IMR-90 (cell line): ENCODE measurements around the gene LAMA3. TPM values are rescaled to one million over a fixed set of nuclear protein-coding genes. Genes with fewer than 3 reads are reported as not detected.

Source experiments
- ATAC-seq: fragments of 200-7000 bp; cut with Tn5 transposase; 2 replicates; pipeline ENCODE4 v1.9.1; 2020; ENCODE audit warnings: low read depth, mild to moderate bottlenecking, moderate library complexity
- BruUV-seq: library from RNA; stranded (reverse); fragments of 400-500 nt; replicated peaks from 2 replicates; lab custom pipeline; 2021; lab: Mats Ljungman, UMichigan
- CTCF ChIA-PET: fragments of 300-600 bp; formaldehyde crosslinking; extraction: SDS; loops from one replicate; lab custom pipeline; 2021; ENCODE audit warnings: antibody characterized with exemption; lab: Yijun Ruan, JAX
- POLR2A ChIA-PET: fragments of 300-600 bp; sonication (Branson Sonifier 250); formaldehyde crosslinking; loops from one replicate; lab custom pipeline; 2022; ENCODE audit warnings: antibody characterized with exemption; ENCODE audit not compliant: unreplicated experiment; lab: Charles Lee
- DNase-seq: peaks from one replicate; pipeline ENCODE4 v3.0.0; 2013
- H2AFZ ChIP-seq: replicated peaks from 2 replicates; pipeline ENCODE3; 2013; ENCODE audit warnings: low read length, mild to moderate bottlenecking; ENCODE audit not compliant: poor library complexity
- H2AK5ac ChIP-seq: 2 replicates; pipeline ENCODE4 v1.6.1; 2013; ENCODE audit warnings: low read depth, low read length, inconsistent platforms
- H2AK9ac ChIP-seq: replicated peaks from 2 replicates; pipeline ENCODE3; 2013; ENCODE audit warnings: mild to moderate bottlenecking, low read depth, low read length, moderate library complexity; ENCODE audit not compliant: poor library complexity
- H2BK120ac ChIP-seq: 2 replicates; pipeline ENCODE4 v1.6.1; 2013; ENCODE audit warnings: low read depth, low read length, inconsistent platforms
- H2BK15ac ChIP-seq: 3 replicates; pipeline ENCODE4 v1.6.1; 2013; ENCODE audit warnings: low read depth, low read length, inconsistent platforms
- H2BK20ac ChIP-seq: 2 replicates; pipeline ENCODE4 v1.6.1; 2013; ENCODE audit warnings: low read depth, mild to moderate bottlenecking, inconsistent platforms, low read length, moderate library complexity
- H2BK5ac ChIP-seq: 2 replicates; pipeline ENCODE4 v1.6.1; 2013; ENCODE audit warnings: mild to moderate bottlenecking, low read depth, low read length, inconsistent platforms; ENCODE audit not compliant: poor library complexity, severe bottlenecking
- H3K14ac ChIP-seq: replicated peaks from 2 replicates; pipeline ENCODE4 v1.6.1; 2013; ENCODE audit warnings: low read depth, low read length, inconsistent platforms
- H3K18ac ChIP-seq: 2 replicates; pipeline ENCODE4 v1.6.1; 2013; ENCODE audit warnings: low read depth, low read length, control low read depth
- H3K23ac ChIP-seq: 2 replicates; pipeline ENCODE4 v1.6.1; 2013; ENCODE audit warnings: low read depth, low read length, inconsistent platforms
- H3K27ac ChIP-seq: 2 replicates; pipeline ENCODE4 v1.5.1; 2013; ENCODE audit warnings: mild to moderate bottlenecking, control low read depth, low read length; ENCODE audit not compliant: insufficient read depth
- H3K27me3 ChIP-seq: 2 replicates; pipeline ENCODE4 v1.6.1; 2013; ENCODE audit warnings: low read length; ENCODE audit not compliant: control insufficient read depth, insufficient read depth
- H3K36me3 ChIP-seq: 2 replicates; pipeline ENCODE4 v1.6.1; 2013; ENCODE audit warnings: low read length, mixed read lengths; ENCODE audit not compliant: control insufficient read depth, insufficient read depth
- H3K4ac ChIP-seq: 2 replicates; pipeline ENCODE4 v1.6.1; 2013; ENCODE audit warnings: low read depth, low read length, inconsistent platforms
- H3K4me1 ChIP-seq: 2 replicates; pipeline ENCODE4 v1.6.1; 2013; ENCODE audit warnings: low read length, mixed read lengths; ENCODE audit not compliant: control insufficient read depth, insufficient read depth
- H3K4me2 ChIP-seq: 2 replicates; pipeline ENCODE4 v1.6.1; 2013; ENCODE audit warnings: low read depth, mild to moderate bottlenecking, control low read depth, low read length, moderate library complexity
- H3K4me3 ChIP-seq: 2 replicates; pipeline ENCODE4 v1.5.1; 2013; ENCODE audit warnings: low read depth, mild to moderate bottlenecking, control low read depth, low read length, moderate library complexity; ENCODE audit not compliant: insufficient read depth
- H3K56ac ChIP-seq: 2 replicates; pipeline ENCODE4 v1.6.1; 2013; ENCODE audit warnings: low read length, inconsistent platforms; ENCODE audit not compliant: insufficient read depth; ENCODE audit errors: extremely low read depth
- H3K79me1 ChIP-seq, 2 experiments: 2 replicates each; pipeline ENCODE4 v1.6.1; 2013; ENCODE audit warnings: low read length in 2 of 2, inconsistent platforms in 1 of 2, low read depth in 1 of 2
- H3K9ac ChIP-seq: 2 replicates; pipeline ENCODE4 v1.6.1; 2013; ENCODE audit warnings: low read depth, low read length, control low read depth
- H3K9me1 ChIP-seq: 2 replicates; pipeline ENCODE4 v1.6.1; 2013; ENCODE audit warnings: low read length, inconsistent platforms; ENCODE audit not compliant: insufficient read depth
- H3K9me3 ChIP-seq: 2 replicates; pipeline ENCODE4 v1.6.1; 2013; ENCODE audit warnings: low read length; ENCODE audit not compliant: control insufficient read depth, insufficient read depth
- H4K20me1 ChIP-seq: 2 replicates; pipeline ENCODE4 v1.6.1; 2013; ENCODE audit warnings: low read length, inconsistent platforms; ENCODE audit not compliant: insufficient read depth
- H4K5ac ChIP-seq: 2 replicates; pipeline ENCODE4 v1.6.1; 2013; ENCODE audit warnings: mild to moderate bottlenecking, low read depth, low read length, control low read depth
- H4K8ac ChIP-seq, 2 experiments: 2 replicates each; pipeline ENCODE4 v1.6.1; 2013; ENCODE audit warnings: low read depth in 2 of 2, low read length in 2 of 2, control low read depth in 1 of 2, inconsistent platforms in 1 of 2
- H4K91ac ChIP-seq: 2 replicates; pipeline ENCODE4 v1.6.1; 2013; ENCODE audit warnings: low read depth, low read length, inconsistent platforms; ENCODE audit not compliant: insufficient read depth
- CTCF ChIP-seq: conservative IDR thresholded peaks from 2 replicates; pipeline ENCODE4 v1.5.1; 2012; ENCODE audit warnings: mild to moderate bottlenecking, low read depth, low read length, improper control_type of control experiment
- dilution Hi-C: fragments of 300-500 bp; cut with HindIII; formaldehyde crosslinking; loops from one replicate; pipeline ENCODE4 v1.14.3; 2018; ENCODE audit warnings: low sequenced_read_pairs; ENCODE audit not compliant: unreplicated experiment
- in situ Hi-C: fragments of 300-500 bp; cut with MboI; formaldehyde crosslinking; loops from 3 replicates; pipeline ENCODE4 v1.14.3; 2019; ENCODE audit warnings: low sequenced_read_pairs, inconsistent platforms, mixed read lengths
- intact Hi-C: fragments of 100-400 bp; cut with micrococcal nuclease; formaldehyde crosslinking; loops from 2 replicates; pipeline ENCODE4 v1.10.0; 2022
- polyA plus RNA-seq, 3 experiments: library from polyadenylated mRNA; depleted of rRNA; stranded (reverse); fragments of >200 nt; gene quantifications; 2 replicates each; pipeline ENCODE4 v1.2.3, GENCODE V29; 2012; ENCODE audit warnings: low replicate concordance in 1 of 3
- total RNA-seq: library from RNA; depleted of rRNA; stranded (reverse); fragments of >200 nt; gene quantifications from 2 replicates; pipeline ENCODE4 v1.2.3, GENCODE V29; 2012
- TF ChIP-seq, protein P1 (sequence below): fragments of 150-350 bp; IDR thresholded peaks from 2 replicates; pipeline ENCODE4 v1.6.1; 2016; ENCODE audit warnings: low read depth, mild to moderate bottlenecking, low read length, moderate library complexity, borderline replicate concordance

The LAMA3 gene
- total and polyA plus RNA-seq, 2 of the 4 experiments (the other 2 are of a cell fraction) = 0.18 to 0.19 TPM

DNA sequence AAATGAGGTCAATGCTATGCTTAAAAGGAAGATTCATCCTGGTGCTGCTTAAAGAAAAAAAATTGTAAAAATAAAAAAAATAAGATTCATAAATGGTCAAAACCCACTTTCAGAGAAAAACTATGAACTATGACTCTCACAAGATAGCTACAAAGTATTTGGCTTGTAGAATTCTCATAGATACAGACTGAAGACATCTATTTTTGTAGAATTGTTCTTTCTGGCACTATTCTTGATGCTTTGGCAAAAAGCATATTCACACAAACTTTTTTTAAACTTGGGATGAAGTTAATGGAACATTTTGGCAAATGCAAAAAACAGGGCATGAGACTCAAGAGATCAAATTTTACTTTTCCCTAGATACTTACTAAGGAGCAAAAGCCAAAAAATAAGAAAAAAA is 14.0 kb upstream of the LAMA3 start:
- Histone ChIP-seq H4K8ac (no peak overlapping the region), H3K4me2 (no peak overlapping the region), H4K91ac (no peak overlapping the region), H2AFZ (no peak overlapping the region), H3K36me3 (no peaks in the 10 kb centered on the region), H3K9ac (no peak overlapping the region), H2BK15ac (no peak overlapping the region), H3K27ac (no peak overlapping the region), H3K79me1 (no peaks in the 10 kb centered on the region), H2AK5ac (no peak overlapping the region), H3K9me1 (no peaks in the 10 kb centered on the region), H3K23ac (no peak overlapping the region), H2AK9ac (no peak overlapping the region), H4K5ac (no peak overlapping the region), H2BK5ac (no peak overlapping the region), H4K20me1 (no peaks in the 10 kb centered on the region), H2BK20ac (no peak overlapping the region), H3K4me1 (no peaks in the 10 kb centered on the region), H3K4me3 (no peak overlapping the region), H3K4ac (no peak overlapping the region), H3K9me3 (no peaks in the 10 kb centered on the region; the same call in 1 of the 2 replicates), H3K18ac (no peak overlapping the region), H3K27me3 (peaks cover 47% of the 10 kb centered on the region), H3K56ac (no peak overlapping the region), H2BK120ac (no peak overlapping the region), H3K14ac (no peak overlapping the region)
- dilution Hi-C loops = no loop called here
- ChIA-PET CTCF (no interaction called here), POLR2A (no interaction called here)
- no peak for DNase-seq
- TF ChIP-seq, protein P1, sequence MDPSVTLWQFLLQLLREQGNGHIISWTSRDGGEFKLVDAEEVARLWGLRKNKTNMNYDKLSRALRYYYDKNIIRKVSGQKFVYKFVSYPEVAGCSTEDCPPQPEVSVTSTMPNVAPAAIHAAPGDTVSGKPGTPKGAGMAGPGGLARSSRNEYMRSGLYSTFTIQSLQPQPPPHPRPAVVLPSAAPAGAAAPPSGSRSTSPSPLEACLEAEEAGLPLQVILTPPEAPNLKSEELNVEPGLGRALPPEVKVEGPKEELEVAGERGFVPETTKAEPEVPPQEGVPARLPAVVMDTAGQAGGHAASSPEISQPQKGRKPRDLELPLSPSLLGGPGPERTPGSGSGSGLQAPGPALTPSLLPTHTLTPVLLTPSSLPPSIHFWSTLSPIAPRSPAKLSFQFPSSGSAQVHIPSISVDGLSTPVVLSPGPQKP = no peak
- no peak for TF ChIP-seq CTCF
- intact Hi-C loops = no loop called here
- no TSS peak for BruUV-seq
- no peak for ATAC-seq
- in situ Hi-C loops = no loop called here
